ENCODE measurements around the gene GARS1. TPM values are rescaled to one million over a fixed set of nuclear protein-coding genes. Genes with fewer than 3 reads are reported as not detected.

The GARS1 gene
- total RNA-seq: 416 and 485 TPM in 2 replicates

GRCh38 chr7:30594540-30595435, at the start of gene GARS1:
TSS of gene GARS1 (plus strand) at chr7:30594878. CDS start at chr7:30594922, 44 bp downstream.

GRCh38 chr7:30682212-30683083, 87.8 kb downstream of the GARS1 start, which contains the start of gene CRHR2:
TSS of gene CRHR2 (minus strand) at chr7:30682456. CDS start at chr7:30682280, 176 bp downstream.

Other genes starting within 250 kb of the GARS1 start
- gene NOD1, start 116.1 kb upstream of the GARS1 start, total RNA-seq: 4.3 and 5.5 TPM in 2 replicates
- gene GGCT, start 90.0 kb upstream of the GARS1 start, total RNA-seq: 42.5 and 45.8 TPM in 2 replicates
- gene CRHR2, start 87.6 kb downstream of the GARS1 start, total RNA-seq: not detected in 2 replicates
- gene INMT, start 157.3 kb downstream of the GARS1 start, total RNA-seq: 4.9 and 6.6 TPM in 2 replicates
- 8.5 and 11.2 TPM in 2 replicates for gene MINDY4, start 176.5 kb downstream of the GARS1 start, total RNA-seq

Measured in myometrial cell (primary cell).